ENCODE data around the gene MYO10.

DNA sequence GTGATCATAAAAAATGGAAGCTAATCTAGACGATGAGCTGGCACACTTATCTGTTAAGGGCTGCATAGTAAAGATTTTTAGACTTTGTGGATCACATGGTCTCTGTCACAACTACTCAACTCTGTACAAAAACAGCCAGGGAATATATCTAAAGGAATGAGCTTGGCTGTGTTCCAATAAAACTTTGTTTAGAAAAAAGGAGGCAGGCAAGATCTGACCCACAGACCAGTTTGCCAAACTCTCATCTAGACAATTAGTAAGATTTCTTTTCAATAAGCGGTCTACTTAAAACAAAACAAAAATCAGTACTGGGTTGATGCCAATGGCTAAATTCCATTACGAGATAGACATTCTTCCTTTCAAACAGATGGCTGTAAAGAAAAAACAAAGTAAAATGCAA, 266.3 kb downstream of the MYO10 start:
- no peak for TF ChIP-seq POLR2A (IDR thresholded peaks at IDR 0.05)
- TF ChIP-seq, protein P1, sequence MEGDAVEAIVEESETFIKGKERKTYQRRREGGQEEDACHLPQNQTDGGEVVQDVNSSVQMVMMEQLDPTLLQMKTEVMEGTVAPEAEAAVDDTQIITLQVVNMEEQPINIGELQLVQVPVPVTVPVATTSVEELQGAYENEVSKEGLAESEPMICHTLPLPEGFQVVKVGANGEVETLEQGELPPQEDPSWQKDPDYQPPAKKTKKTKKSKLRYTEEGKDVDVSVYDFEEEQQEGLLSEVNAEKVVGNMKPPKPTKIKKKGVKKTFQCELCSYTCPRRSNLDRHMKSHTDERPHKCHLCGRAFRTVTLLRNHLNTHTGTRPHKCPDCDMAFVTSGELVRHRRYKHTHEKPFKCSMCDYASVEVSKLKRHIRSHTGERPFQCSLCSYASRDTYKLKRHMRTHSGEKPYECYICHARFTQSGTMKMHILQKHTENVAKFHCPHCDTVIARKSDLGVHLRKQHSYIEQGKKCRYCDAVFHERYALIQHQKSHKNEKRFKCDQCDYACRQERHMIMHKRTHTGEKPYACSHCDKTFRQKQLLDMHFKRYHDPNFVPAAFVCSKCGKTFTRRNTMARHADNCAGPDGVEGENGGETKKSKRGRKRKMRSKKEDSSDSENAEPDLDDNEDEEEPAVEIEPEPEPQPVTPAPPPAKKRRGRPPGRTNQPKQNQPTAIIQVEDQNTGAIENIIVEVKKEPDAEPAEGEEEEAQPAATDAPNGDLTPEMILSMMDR (IDR thresholded peaks at IDR 0.05 in 4 of 5, conservative IDR thresholded peaks at IDR 0.05 in 1 of 5): no peak
